ENCODE measurements around the gene SNX15. TPM values are rescaled to one million over a fixed set of nuclear protein-coding genes. Genes with fewer than 3 reads are reported as not detected.
A peak's percentile ranks its signal among the peaks of the same experiment; 100 is the strongest.

The SNX15 gene
- total and polyA plus RNA-seq, 2 donors (not counting 3 experiments of a cell fraction or from before 2014, with no cell fraction given) = 15.5 to 21.8 TPM

- peak; percentile 91 for FAIRE-seq
- BruUV-seq (replicated peaks) = no TSS peak
Measured at GRCh38 chr11:65040847-65041622, 13.8 kb downstream of the SNX15 start, which contains the start of gene SAC3D1. Gene SAC3D1 (plus strand): TSS chr11:65041210. CDS start chr11:65041293, 83 bp downstream.

More at GRCh38 chr11:65040847-65041622, 13.8 kb downstream of the SNX15 start, which contains the start of gene SAC3D1:
- Histone ChIP-seq H3K4me3 (replicated peaks in 1 of 3; ENCODE audit: insufficient read depth in 1 of 3, low read depth in 1 of 3, low read length in 3 of 3) (peak within 1 kb of the TSS; percentile 44 to 62 (median 58)), H2AFZ (ENCODE audit: low read depth, low read length) (peak within 1 kb of the TSS; percentile 97), H3K36me3 (ENCODE audit: control insufficient read depth in 2 of 2, extremely low read depth in 1 of 2, insufficient read depth in 2 of 2, low read length in 2 of 2) (peaks cover 2 to 13% of the 10 kb centered on the region in 2 experiments), H3K9ac (replicated peaks; ENCODE audit: extremely low read depth, insufficient read depth, low read length) (peak within 1 kb of the TSS; percentile 74), H3K4me1 (ENCODE audit: control insufficient read depth, extremely low read depth, insufficient read depth, low read length) (peaks cover 9% of the 10 kb centered on the region), H3K79me2 (ENCODE audit: control insufficient read depth, insufficient read depth, low read length) (no peaks in the 10 kb centered on the region), H3K9me1 (replicated peaks; ENCODE audit: control insufficient read depth, extremely low read depth, insufficient read depth, low read length) (no peaks in the 10 kb centered on the region), H3K27me3 (ENCODE audit: control insufficient read depth in 2 of 2, insufficient read depth in 2 of 2, low read length in 2 of 2) (no peaks in the 10 kb centered on the region), H3K4me2 (ENCODE audit: insufficient read depth, low read length) (peak within 1 kb of the TSS; percentile 56), H3K9me3 (replicated peaks; ENCODE audit: control insufficient read depth, insufficient read depth, low read length) (no peaks in the 10 kb centered on the region), H3K27ac (ENCODE audit: insufficient read depth, low read depth, low read length) (peak within 1 kb of the TSS; percentile 66), H4K20me1 (replicated peaks; ENCODE audit: control insufficient read depth, extremely low read depth, insufficient read depth, low read length) (no peaks in the 10 kb centered on the region)
- POLR2A ChIA-PET = interaction anchor here (1.0 kb wide), 1 partner anchor 27 kb away, joined by 3 read pairs; the partner anchor contains the start of gene ARL2
- TF ChIP-seq GATA2 (IDR thresholded peaks at IDR 0.05; ENCODE audit: insufficient read depth, insufficient read length, low read depth, low read length) (no peak), FOS (IDR thresholded peaks at IDR 0.05; ENCODE audit: borderline replicate concordance, insufficient read depth, low read length) (no peak), POLR2AphosphoS5 (IDR thresholded peaks at IDR 0.05; ENCODE audit: insufficient read depth, low read depth, low read length) (peak; percentile 75), MYC (IDR thresholded peaks at IDR 0.05; ENCODE audit: low read depth, low read length) (no peak), MAX (IDR thresholded peaks at IDR 0.05; ENCODE audit: insufficient read depth, insufficient read length) (no peak), EZH2 (IDR thresholded peaks at IDR 0.05; ENCODE audit: borderline replicate concordance, low read depth, low read length, severe bottlenecking) (no peak), POLR2A (IDR thresholded peaks at IDR 0.05; ENCODE audit: low read depth, low read length) (peak; percentile 67), CTCF (IDR thresholded peaks at IDR 0.05; ENCODE audit: extremely low read depth in 1 of 2, insufficient read depth in 1 of 2, low read depth in 1 of 2, low read length in 2 of 2) (no peak), JUN (IDR thresholded peaks at IDR 0.05; ENCODE audit: borderline replicate concordance, insufficient read depth, insufficient read length, low read depth) (no peak)
- intact Hi-C loops (cut with micrococcal nuclease) (loop anchor here (1.0 to 2.0 kb wide), 2 partner anchors 14 to 70 kb away; partner anchors contain the start of genes SNX15 and TM7SF2), dilution Hi-C loops (cut with MboI; ENCODE audit: extremely low pct_ligation_motif_present, low sequenced_read_pairs) (no loop called here)
- CTCF ChIA-PET = interaction anchor here (0.6 to 2.1 kb wide), 3 partner anchors 13 to 27 kb away, joined by 3 to 6 read pairs (median 5); partner anchors contain the start of genes ARL2 and SNX15
- peak; percentile 92 for DNase-seq (ENCODE audit: low read depth, low spot score)
